Measurements from ENCODE around the gene HMCN2. TPM values are rescaled to one million over a fixed set of nuclear protein-coding genes. Genes with fewer than 3 reads are reported as not detected.

Gene HMCN2
- total and polyA plus RNA-seq, 2 of the 4 experiments (the other 2 are of a cell fraction): 0.02 TPM; not detected in 1

DNA sequence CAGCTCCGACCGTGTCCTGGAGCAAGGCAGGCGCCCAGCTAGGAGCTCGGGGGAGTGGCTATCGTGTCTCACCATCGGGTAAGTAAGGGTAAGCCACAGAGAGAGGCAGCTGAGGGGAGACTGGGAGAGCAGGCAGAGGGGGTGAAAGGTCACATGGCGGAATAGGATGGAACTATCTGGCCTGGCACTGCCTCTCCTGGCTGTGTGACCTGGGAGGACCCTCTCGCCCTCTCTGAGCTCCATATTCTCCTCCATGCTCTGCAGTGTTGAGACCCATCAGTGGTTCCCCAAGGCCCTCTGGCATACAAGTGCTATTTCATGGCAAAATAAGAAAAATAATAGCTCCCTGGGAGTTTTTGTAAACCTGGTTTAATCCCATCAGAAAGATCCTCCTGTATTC, 135.3 kb downstream of the HMCN2 start:
- ATAC-seq (ENCODE audit: low read depth) (no peak), DNase-seq (no peak)
- ChIA-PET CTCF (no interaction called here), POLR2A (ENCODE audit: unreplicated experiment) (interaction anchor here (0.6 kb wide), 1 partner anchor 658 kb away, joined by 4 read pairs; no protein-coding TSS in a partner anchor)
- Histone ChIP-seq H2BK120ac (ENCODE audit: low read depth, low read length) (no peak overlapping the region), H3K4me2 (ENCODE audit: low read depth, low read length) (no peak overlapping the region), H2AK5ac (ENCODE audit: low read depth, low read length) (no peak overlapping the region), H3K14ac (replicated peaks; ENCODE audit: low read depth, low read length) (no peak overlapping the region), H2AFZ (replicated peaks; ENCODE audit: low read length, poor library complexity) (no peak overlapping the region), H4K8ac (ENCODE audit: low read depth in 2 of 2, low read length in 2 of 2) (no peak overlapping the region), H3K23ac (ENCODE audit: low read depth, low read length) (no peak overlapping the region), H4K91ac (ENCODE audit: insufficient read depth, low read depth, low read length) (no peak overlapping the region), H3K9ac (ENCODE audit: low read depth, low read length) (no peak overlapping the region), H3K4ac (ENCODE audit: low read depth, low read length) (no peak overlapping the region), H3K27ac (ENCODE audit: insufficient read depth, low read length) (no peak overlapping the region), H2BK5ac (ENCODE audit: low read depth, low read length, poor library complexity, severe bottlenecking) (no peak overlapping the region), H3K9me1 (ENCODE audit: insufficient read depth, low read length) (no peaks in the 10 kb centered on the region), H2BK20ac (ENCODE audit: low read depth, low read length) (no peak overlapping the region), H3K27me3 (ENCODE audit: control insufficient read depth, insufficient read depth, low read length) (peaks cover 46% of the 10 kb centered on the region; the same call in 1 of the 2 replicates), H3K18ac (ENCODE audit: low read depth, low read length) (no peak overlapping the region), H2AK9ac (replicated peaks; ENCODE audit: low read depth, low read length, poor library complexity) (no peak overlapping the region), H3K36me3 (ENCODE audit: control insufficient read depth, insufficient read depth, low read length) (no peaks in the 10 kb centered on the region), H3K79me1 (ENCODE audit: low read depth in 1 of 2, low read length in 2 of 2) (no peaks in the 10 kb centered on the region), H2BK15ac (ENCODE audit: low read depth, low read length) (no peak overlapping the region), H3K4me1 (ENCODE audit: control insufficient read depth, insufficient read depth, low read length) (no peaks in the 10 kb centered on the region), H3K56ac (ENCODE audit: extremely low read depth, insufficient read depth, low read length) (no peak overlapping the region), H4K5ac (ENCODE audit: low read depth, low read length) (no peak overlapping the region), H4K20me1 (ENCODE audit: insufficient read depth, low read length) (no peaks in the 10 kb centered on the region), H3K4me3 (ENCODE audit: insufficient read depth, low read depth, low read length) (no peak overlapping the region), H3K9me3 (ENCODE audit: control insufficient read depth, insufficient read depth, low read length) (peaks cover 2% of the 10 kb centered on the region; the same call in 1 of the 2 replicates)
- dilution Hi-C loops (cut with HindIII; ENCODE audit: low sequenced_read_pairs, unreplicated experiment): no loop called here
- intact Hi-C loops (cut with micrococcal nuclease): no loop called here
- WGBS, 2 experiments (ENCODE audit: extremely low coverage in 2 of 2, insufficient read length in 1 of 2): no CpG with 5 or more reads among the region's 8 CpGs
- in situ Hi-C loops (cut with MboI; ENCODE audit: low sequenced_read_pairs): no loop called here
- no peak for TF ChIP-seq MAFK (IDR thresholded peaks at IDR 0.05; ENCODE audit: low read depth, low read length)
- TF ChIP-seq RAD21 (IDR thresholded peaks at IDR 0.05; ENCODE audit: low read length): no peak
- no peak for TF ChIP-seq RCOR1 (IDR thresholded peaks at IDR 0.05; ENCODE audit: insufficient replicate concordance, low read length)
- TF ChIP-seq, protein P1, sequence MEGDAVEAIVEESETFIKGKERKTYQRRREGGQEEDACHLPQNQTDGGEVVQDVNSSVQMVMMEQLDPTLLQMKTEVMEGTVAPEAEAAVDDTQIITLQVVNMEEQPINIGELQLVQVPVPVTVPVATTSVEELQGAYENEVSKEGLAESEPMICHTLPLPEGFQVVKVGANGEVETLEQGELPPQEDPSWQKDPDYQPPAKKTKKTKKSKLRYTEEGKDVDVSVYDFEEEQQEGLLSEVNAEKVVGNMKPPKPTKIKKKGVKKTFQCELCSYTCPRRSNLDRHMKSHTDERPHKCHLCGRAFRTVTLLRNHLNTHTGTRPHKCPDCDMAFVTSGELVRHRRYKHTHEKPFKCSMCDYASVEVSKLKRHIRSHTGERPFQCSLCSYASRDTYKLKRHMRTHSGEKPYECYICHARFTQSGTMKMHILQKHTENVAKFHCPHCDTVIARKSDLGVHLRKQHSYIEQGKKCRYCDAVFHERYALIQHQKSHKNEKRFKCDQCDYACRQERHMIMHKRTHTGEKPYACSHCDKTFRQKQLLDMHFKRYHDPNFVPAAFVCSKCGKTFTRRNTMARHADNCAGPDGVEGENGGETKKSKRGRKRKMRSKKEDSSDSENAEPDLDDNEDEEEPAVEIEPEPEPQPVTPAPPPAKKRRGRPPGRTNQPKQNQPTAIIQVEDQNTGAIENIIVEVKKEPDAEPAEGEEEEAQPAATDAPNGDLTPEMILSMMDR (conservative IDR thresholded peaks at IDR 0.05; ENCODE audit: low read depth, low read length): no peak
- no peak for TF ChIP-seq MXI1 (IDR thresholded peaks at IDR 0.05; ENCODE audit: borderline replicate concordance, low read depth, low read length)
- TF ChIP-seq FOS (IDR thresholded peaks at IDR 0.05; ENCODE audit: low read depth, low read length): no peak
- TF ChIP-seq RFX5 (IDR thresholded peaks at IDR 0.05; ENCODE audit: low read depth, low read length): no peak
- TF ChIP-seq MAZ (IDR thresholded peaks at IDR 0.05; ENCODE audit: borderline replicate concordance, low read depth, low read length): no peak
- TF ChIP-seq CHD1 (IDR thresholded peaks at IDR 0.05; ENCODE audit: low read depth, low read length): no peak
- TF ChIP-seq, protein P2, sequence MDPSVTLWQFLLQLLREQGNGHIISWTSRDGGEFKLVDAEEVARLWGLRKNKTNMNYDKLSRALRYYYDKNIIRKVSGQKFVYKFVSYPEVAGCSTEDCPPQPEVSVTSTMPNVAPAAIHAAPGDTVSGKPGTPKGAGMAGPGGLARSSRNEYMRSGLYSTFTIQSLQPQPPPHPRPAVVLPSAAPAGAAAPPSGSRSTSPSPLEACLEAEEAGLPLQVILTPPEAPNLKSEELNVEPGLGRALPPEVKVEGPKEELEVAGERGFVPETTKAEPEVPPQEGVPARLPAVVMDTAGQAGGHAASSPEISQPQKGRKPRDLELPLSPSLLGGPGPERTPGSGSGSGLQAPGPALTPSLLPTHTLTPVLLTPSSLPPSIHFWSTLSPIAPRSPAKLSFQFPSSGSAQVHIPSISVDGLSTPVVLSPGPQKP (IDR thresholded peaks at IDR 0.05; ENCODE audit: borderline replicate concordance, low read depth, low read length): no peak
- TF ChIP-seq POLR2A (IDR thresholded peaks at IDR 0.05; ENCODE audit: low read depth, low read length): no peak
- no peak for TF ChIP-seq SMC3 (IDR thresholded peaks at IDR 0.05; ENCODE audit: low read depth, low read length)
- no TSS peak for BruUV-seq (replicated peaks)
